Calu3 (cell line): ENCODE data around the gene SPP2. TPM values are rescaled to one million over a fixed set of nuclear protein-coding genes. Genes with fewer than 3 reads are reported as not detected.

Experiments
- BruUV-seq: library from RNA; stranded (reverse); fragments of 400-500 nt; replicated peaks from 2 replicates; lab custom pipeline; 2021; lab: Mats Ljungman, UMichigan
- CTCF ChIA-PET: fragments of 300-600 bp; sonication (Branson Sonifier 250); formaldehyde crosslinking; loops from one replicate; lab custom pipeline; 2022; ENCODE audit warnings: antibody characterized with exemption; lab: Charles Lee
- DNase-seq: peaks from one replicate; pipeline ENCODE4 v3.0.0; 2022
- H3K27ac Mint-ChIP-seq: one replicate; pipeline ENCODE4 v1.8.0; 2022; ENCODE audit warnings: mixed read lengths; ENCODE audit not compliant: unreplicated experiment
- H3K27me3 Mint-ChIP-seq: one replicate; pipeline ENCODE4 v1.8.0; 2022; ENCODE audit warnings: mixed read lengths; ENCODE audit not compliant: unreplicated experiment
- H3K36me3 Mint-ChIP-seq: one replicate; pipeline ENCODE4 v1.8.0; 2022; ENCODE audit warnings: mild to moderate bottlenecking, moderate library complexity, mixed read lengths; ENCODE audit not compliant: insufficient read depth, unreplicated experiment
- H3K4me1 Mint-ChIP-seq: one replicate; pipeline ENCODE4 v1.8.0; 2022; ENCODE audit warnings: mild to moderate bottlenecking, low read depth, mixed read lengths; ENCODE audit not compliant: unreplicated experiment
- H3K4me3 Mint-ChIP-seq: one replicate; pipeline ENCODE4 v1.8.0; 2022; ENCODE audit warnings: mild to moderate bottlenecking, low read depth, moderate library complexity, mixed read lengths; ENCODE audit not compliant: unreplicated experiment
- H3K9me3 Mint-ChIP-seq: one replicate; pipeline ENCODE4 v1.8.0; 2022; ENCODE audit warnings: low read depth, mixed read lengths; ENCODE audit not compliant: unreplicated experiment
- intact Hi-C: fragments of 100-400 bp; cut with micrococcal nuclease; formaldehyde crosslinking; loops from one replicate; pipeline ENCODE4 v1.10.0; 2022; ENCODE audit not compliant: unreplicated experiment
- total RNA-seq: library from RNA; stranded (reverse); gene quantifications from 2 replicates; pipeline ENCODE4 v1.2.3, GENCODE V29; 2022
- TF ChIP-seq, protein P1 (sequence below): fragments of 200-600 bp; IDR thresholded peaks from one replicate; pipeline ENCODE4 v1.8.0; 2022; ENCODE audit warnings: antibody characterized with exemption; ENCODE audit not compliant: unreplicated experiment

Gene SPP2
- total RNA-seq, 1 experiment from 2014 or later: not detected

DNA sequence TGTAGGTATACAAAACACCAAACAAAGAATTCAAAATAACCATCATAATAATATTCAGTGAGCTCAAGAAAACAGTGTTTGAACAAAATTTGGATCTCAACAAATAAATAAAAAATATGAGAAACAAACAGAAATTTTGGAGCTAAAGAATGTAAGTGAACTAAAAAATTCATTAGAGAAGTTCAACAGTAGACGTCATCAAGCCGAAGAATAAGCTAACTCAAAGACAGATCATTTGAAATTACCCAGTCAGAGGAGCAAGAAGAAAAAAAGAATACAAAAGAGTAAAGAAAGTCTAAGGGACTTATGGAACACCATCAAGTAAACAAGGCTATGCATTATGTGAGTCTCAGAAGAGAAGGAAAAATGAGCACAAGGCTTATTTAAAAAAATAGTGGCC, 16.6 kb upstream of the SPP2 start:
- intact Hi-C loops: no loop called here
- TF ChIP-seq, protein P1, sequence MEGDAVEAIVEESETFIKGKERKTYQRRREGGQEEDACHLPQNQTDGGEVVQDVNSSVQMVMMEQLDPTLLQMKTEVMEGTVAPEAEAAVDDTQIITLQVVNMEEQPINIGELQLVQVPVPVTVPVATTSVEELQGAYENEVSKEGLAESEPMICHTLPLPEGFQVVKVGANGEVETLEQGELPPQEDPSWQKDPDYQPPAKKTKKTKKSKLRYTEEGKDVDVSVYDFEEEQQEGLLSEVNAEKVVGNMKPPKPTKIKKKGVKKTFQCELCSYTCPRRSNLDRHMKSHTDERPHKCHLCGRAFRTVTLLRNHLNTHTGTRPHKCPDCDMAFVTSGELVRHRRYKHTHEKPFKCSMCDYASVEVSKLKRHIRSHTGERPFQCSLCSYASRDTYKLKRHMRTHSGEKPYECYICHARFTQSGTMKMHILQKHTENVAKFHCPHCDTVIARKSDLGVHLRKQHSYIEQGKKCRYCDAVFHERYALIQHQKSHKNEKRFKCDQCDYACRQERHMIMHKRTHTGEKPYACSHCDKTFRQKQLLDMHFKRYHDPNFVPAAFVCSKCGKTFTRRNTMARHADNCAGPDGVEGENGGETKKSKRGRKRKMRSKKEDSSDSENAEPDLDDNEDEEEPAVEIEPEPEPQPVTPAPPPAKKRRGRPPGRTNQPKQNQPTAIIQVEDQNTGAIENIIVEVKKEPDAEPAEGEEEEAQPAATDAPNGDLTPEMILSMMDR: no peak
- no peak for DNase-seq
- CTCF ChIA-PET: no interaction called here
- BruUV-seq: no TSS peak
- no peaks in the 10 kb centered on the region for H3K36me3 Mint-ChIP-seq
- H3K4me1 Mint-ChIP-seq: peaks cover 8% of the 10 kb centered on the region
- no peak overlapping the region for H3K27ac Mint-ChIP-seq
- H3K4me3 Mint-ChIP-seq: no peak overlapping the region
- no peaks in the 10 kb centered on the region for H3K27me3 Mint-ChIP-seq
- H3K9me3 Mint-ChIP-seq: peaks cover 9% of the 10 kb centered on the region

DNA sequence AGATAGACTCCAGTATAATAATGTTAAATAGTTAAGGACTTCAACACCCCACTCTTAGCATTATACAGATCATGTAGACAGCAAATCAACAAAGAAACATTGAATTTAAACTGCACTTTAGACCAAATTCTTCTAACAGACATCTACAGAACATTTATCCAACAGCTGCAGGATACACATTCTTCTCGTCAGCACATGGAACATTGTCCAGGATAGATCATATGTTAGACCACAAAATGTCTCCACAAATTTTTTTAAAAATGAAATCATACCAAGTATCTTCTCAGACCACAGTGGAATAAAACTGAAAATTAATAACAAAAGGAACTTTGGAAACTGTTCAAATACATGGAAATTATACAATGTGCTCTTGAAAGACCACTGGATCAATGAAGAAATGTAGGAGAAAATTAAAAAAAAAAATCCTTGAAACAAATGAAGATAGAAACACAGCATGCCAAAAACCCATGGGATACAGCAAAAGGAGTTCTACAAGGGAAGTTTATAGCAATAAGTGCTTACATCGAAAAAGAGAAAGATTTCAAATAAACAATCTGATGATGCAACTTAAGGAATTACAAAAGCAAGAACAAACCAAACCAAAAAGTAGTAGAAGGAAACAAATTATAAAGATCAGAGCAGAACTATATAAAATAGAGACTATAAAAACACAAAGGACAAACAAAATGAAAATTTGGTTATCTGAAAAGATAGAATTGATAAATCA, 12.3 kb upstream of the SPP2 start:
- Mint-ChIP-seq H3K36me3 (no peaks in the 10 kb centered on the region), H3K4me1 (no peaks in the 10 kb centered on the region), H3K27ac (no peak overlapping the region), H3K9me3 (peaks cover 9% of the 10 kb centered on the region), H3K4me3 (no peak overlapping the region), H3K27me3 (no peaks in the 10 kb centered on the region)
- CTCF ChIA-PET: no interaction called here
- BruUV-seq: no TSS peak
- intact Hi-C loops: no loop called here
- TF ChIP-seq, protein P1: no peak
- DNase-seq: no peak

DNA sequence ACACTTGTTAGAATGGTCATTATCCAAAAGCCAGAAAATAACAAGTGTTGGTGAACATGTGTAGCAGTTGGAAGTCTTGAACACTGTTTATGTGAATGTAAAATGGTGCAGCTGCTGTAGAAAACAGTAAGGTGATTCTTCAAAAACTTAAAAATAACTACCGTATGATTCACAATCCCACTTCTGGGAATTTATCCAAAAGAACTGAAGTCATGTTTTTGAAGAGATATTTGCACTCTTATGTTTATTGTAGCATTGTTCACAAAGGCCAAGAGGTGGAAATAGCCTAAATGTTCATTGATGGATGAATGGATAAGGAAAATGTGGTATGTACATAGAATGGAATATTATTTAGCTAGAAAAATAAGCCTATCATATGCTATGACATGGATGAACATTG, 6.3 kb upstream of the SPP2 start:
- no TSS peak for BruUV-seq
- Mint-ChIP-seq H3K9me3 (no peaks in the 10 kb centered on the region), H3K27ac (no peak overlapping the region), H3K4me1 (no peaks in the 10 kb centered on the region), H3K36me3 (no peaks in the 10 kb centered on the region), H3K27me3 (no peaks in the 10 kb centered on the region), H3K4me3 (no peak overlapping the region)
- intact Hi-C loops: no loop called here
- CTCF ChIA-PET: no interaction called here
- TF ChIP-seq, protein P1: no peak
- DNase-seq: no peak

DNA sequence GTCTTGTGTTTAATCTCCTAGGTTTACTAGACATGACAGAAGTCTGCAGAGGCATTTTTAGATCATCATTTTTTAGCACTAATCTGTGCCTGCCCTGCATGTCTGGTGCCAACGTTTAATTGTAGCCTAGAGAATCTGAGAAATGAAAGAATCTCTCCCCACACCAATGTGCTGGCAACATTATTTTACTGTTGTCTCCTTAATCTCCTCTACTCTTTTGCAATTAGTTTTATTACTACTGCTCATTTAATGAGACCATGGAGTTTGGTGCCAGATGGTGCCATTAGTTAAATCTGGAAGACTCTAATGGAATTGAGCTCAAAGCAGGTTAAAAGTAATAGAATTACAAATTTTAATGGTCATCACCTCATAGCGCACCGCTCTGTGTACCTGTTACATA, 4.0 kb upstream of the SPP2 start:
- no peak overlapping the region for H3K4me3 Mint-ChIP-seq
- H3K4me1 Mint-ChIP-seq: no peaks in the 10 kb centered on the region
- no peak overlapping the region for H3K27ac Mint-ChIP-seq
- intact Hi-C loops: no loop called here
- CTCF ChIA-PET: no interaction called here
- DNase-seq: no peak
- no peaks in the 10 kb centered on the region for H3K9me3 Mint-ChIP-seq
- TF ChIP-seq, protein P1: no peak
- H3K27me3 Mint-ChIP-seq: no peaks in the 10 kb centered on the region
- H3K36me3 Mint-ChIP-seq: no peaks in the 10 kb centered on the region
- BruUV-seq: no TSS peak
